Kidney tubule cell (primary cell): ENCODE measurements around the gene HDGF.

Experiments used
- DNase-seq: peaks from one replicate; pipeline ENCODE4 v3.0.0-alpha.2; 2018; ENCODE audit warnings: low spot score

HDGF gene

GRCh38 chr1:156746728-156747631 is 4.5 kb downstream of the HDGF start:
- DNase-seq: peak; percentile 98

- DNase-seq: no peak
Observed at GRCh38 chr1:156746406-156746727, 5.1 kb downstream of the HDGF start.

GRCh38 chr1:156745881-156746280 is 5.6 kb downstream of the HDGF start:
- DNase-seq: no peak

- no peak for DNase-seq
Observed at GRCh38 chr1:156744786-156745419, 6.6 kb downstream of the HDGF start.

- no peak for DNase-seq
Observed at GRCh38 chr1:156744344-156744743, 7.1 kb downstream of the HDGF start.

GRCh38 chr1:156743367-156744302 is 7.8 kb downstream of the HDGF start:
- no peak for DNase-seq

- DNase-seq: no peak
Observed at GRCh38 chr1:156742801-156743200, 8.7 kb downstream of the HDGF start.

GRCh38 chr1:156742017-156742416 is 9.5 kb downstream of the HDGF start:
- no peak for DNase-seq

- no peak for DNase-seq
Observed at GRCh38 chr1:156741481-156741983, 9.9 kb downstream of the HDGF start.

- peak; percentile 100 for DNase-seq
Observed at GRCh38 chr1:156740741-156741480, 10.6 kb downstream of the HDGF start, which contains the start of gene MRPL24. Gene MRPL24, minus strand, starts transcription at chr1:156741088. Its CDS starts 2,384 bp downstream, at chr1:156738704.

- peak; percentile 30 for DNase-seq
Observed at GRCh38 chr1:156740237-156740740, 11.2 kb downstream of the HDGF start.

GRCh38 chr1:156738916-156739315 is 12.6 kb downstream of the HDGF start:
- no peak for DNase-seq

- no peak for DNase-seq
Observed at GRCh38 chr1:156738407-156738806, 13.1 kb downstream of the HDGF start.

GRCh38 chr1:156733989-156734584 is 17.4 kb downstream of the HDGF start:
- no peak for DNase-seq

GRCh38 chr1:156728599-156729462 is 22.6 kb downstream of the HDGF start, which contains the start of gene ISG20L2:
Gene ISG20L2, minus strand, starts transcription at chr1:156728766. Its CDS starts 1,114 bp downstream, at chr1:156727652.
- peak; percentile 97 for DNase-seq

GRCh38 chr1:156727926-156728598 is 23.4 kb downstream of the HDGF start, which contains the start of gene METTL25B:
Gene METTL25B, plus strand, starts transcription at chr1:156728469. Its CDS starts 636 bp downstream, at chr1:156729105.
- peak; percentile 87 for DNase-seq

- no peak for DNase-seq
Observed at GRCh38 chr1:156727492-156727891, 24.0 kb downstream of the HDGF start.

GRCh38 chr1:156726549-156727226 is 24.8 kb downstream of the HDGF start:
- peak; percentile 72 for DNase-seq
